ENCODE measurements around the gene MTFR1L.
A peak's percentile ranks its signal among the peaks of the same experiment; 100 is the strongest.
"Not testable (repeated sequence)": the region's sequence is repeated elsewhere in the genome, so short reads cannot be mapped to it uniquely, and the experiment has no call there.

The MTFR1L gene

GRCh38 chr1:25817840-25818501, 1.8 kb upstream of the MTFR1L start:
- DNase-seq = no peak
- intact Hi-C loops (cut with DNase I) = loop anchor here (10.0 kb wide), 1 partner anchor 383 kb away; the partner anchor contains the start of gene MACO1

- DNase-seq = no peak
- intact Hi-C loops (cut with DNase I) = loop anchor here (10.0 kb wide), 1 partner anchor 384 kb away; the partner anchor contains the start of gene MACO1
These were observed 1.2 kb upstream of the MTFR1L start for GRCh38 chr1:25818569-25818968.

- intact Hi-C loops (cut with DNase I) = no loop called here
- DNase-seq = peak in 2 of 10 donors; percentile 64 to 92
These were observed 725 bp downstream of the MTFR1L start for GRCh38 chr1:25820247-25821111.

GRCh38 chr1:25821112-25821476, 1.3 kb downstream of the MTFR1L start:
- no peak for DNase-seq
- intact Hi-C loops (cut with DNase I) = no loop called here

- no peak for DNase-seq
- intact Hi-C loops (cut with DNase I) = no loop called here
These were observed 1.9 kb downstream of the MTFR1L start for GRCh38 chr1:25821630-25822091.

GRCh38 chr1:25825605-25826004, 5.9 kb downstream of the MTFR1L start:
- intact Hi-C loops (cut with DNase I) = no loop called here
- no peak for DNase-seq

GRCh38 chr1:25826571-25826970, 6.8 kb downstream of the MTFR1L start:
- intact Hi-C loops (cut with DNase I) = no loop called here
- DNase-seq = no peak

- DNase-seq = no peak
- intact Hi-C loops (cut with DNase I) = no loop called here
These were observed 8.7 kb downstream of the MTFR1L start for GRCh38 chr1:25828491-25828890.

- DNase-seq = no peak
- intact Hi-C loops (cut with DNase I) = no loop called here
These were observed 9.3 kb downstream of the MTFR1L start for GRCh38 chr1:25829046-25829445.

GRCh38 chr1:25831569-25832196, 11.9 kb downstream of the MTFR1L start:
- intact Hi-C loops (cut with DNase I) = no loop called here
- DNase-seq = no peak

GRCh38 chr1:25832336-25833037, 12.7 kb downstream of the MTFR1L start:
- intact Hi-C loops (cut with DNase I) = no loop called here
- DNase-seq = no peak

- intact Hi-C loops (cut with DNase I) = no loop called here
- no peak for DNase-seq
These were observed 13.4 kb downstream of the MTFR1L start for GRCh38 chr1:25833158-25833557.

- DNase-seq = no peak
- intact Hi-C loops (cut with DNase I) = no loop called here
These were observed 15.1 kb downstream of the MTFR1L start for GRCh38 chr1:25834894-25835293.

- intact Hi-C loops (cut with DNase I) = no loop called here
These were observed 16.9 kb downstream of the MTFR1L start for GRCh38 chr1:25836695-25837094.

GRCh38 chr1:25837262-25837875, 17.6 kb downstream of the MTFR1L start:
- intact Hi-C loops (cut with DNase I) = no loop called here
- DNase-seq = no peak

More at GRCh38 chr1:25836695-25837094, 16.9 kb downstream of the MTFR1L start:
- no peak for DNase-seq

GRCh38 chr1:25839808-25840207, 20.1 kb downstream of the MTFR1L start:
- intact Hi-C loops (cut with DNase I) = not testable (repeated sequence)

GRCh38 chr1:25843483-25843882, 23.7 kb downstream of the MTFR1L start:
- intact Hi-C loops (cut with DNase I) = no loop called here
- no peak for DNase-seq

More at GRCh38 chr1:25839808-25840207, 20.1 kb downstream of the MTFR1L start:
- not testable (repeated sequence) for DNase-seq

GRCh38 chr1:25844536-25845337, 25.0 kb downstream of the MTFR1L start:
- intact Hi-C loops (cut with DNase I) = no loop called here
- DNase-seq = no peak

- intact Hi-C loops (cut with DNase I) = no loop called here
- no peak for DNase-seq
These were observed 25.9 kb downstream of the MTFR1L start for GRCh38 chr1:25845664-25846063.

Measured in posterior cingulate gyrus (tissue), 11 donors.